H9 (cell line): ENCODE measurements around the gene EPGN. TPM values are rescaled to one million over a fixed set of nuclear protein-coding genes. Genes with fewer than 3 reads are reported as not detected.

Source experiments
- DNase-seq: peaks from one replicate; pipeline ENCODE4 v3.0.0-alpha.2; 2017
- H2AFZ ChIP-seq: one replicate; pipeline ENCODE4 v1.6.1; 2013; ENCODE audit warnings: mild to moderate bottlenecking, low read length, control low read depth, moderate library complexity
- H2AK5ac ChIP-seq: 2 replicates; pipeline ENCODE4 v1.6.1; 2013; ENCODE audit warnings: low read length, control low read depth, mixed read lengths; ENCODE audit not compliant: insufficient read length
- H2BK120ac ChIP-seq: one replicate; pipeline ENCODE4 v1.6.1; 2013; ENCODE audit warnings: low read depth, mild to moderate bottlenecking, low read length, control low read depth, inconsistent platforms; ENCODE audit not compliant: poor library complexity, severe bottlenecking
- H2BK12ac ChIP-seq: 2 replicates; pipeline ENCODE4 v1.6.1; 2013; ENCODE audit warnings: low read length, control low read depth, mixed read lengths, low read depth; ENCODE audit not compliant: insufficient read length
- H2BK15ac ChIP-seq: 2 replicates; pipeline ENCODE4 v1.6.1; 2013; ENCODE audit warnings: low read depth, low read length, control low read depth
- H2BK20ac ChIP-seq: one replicate; pipeline ENCODE4 v1.6.1; 2013; ENCODE audit warnings: low read depth, mild to moderate bottlenecking, low read length, control low read depth, inconsistent platforms; ENCODE audit not compliant: poor library complexity, severe bottlenecking
- H2BK5ac ChIP-seq: 2 replicates; pipeline ENCODE4 v1.6.1; 2013; ENCODE audit warnings: low read length, control low read depth, mixed read lengths; ENCODE audit not compliant: insufficient read length
- H3K14ac ChIP-seq: 2 replicates; pipeline ENCODE4 v1.6.1; 2013; ENCODE audit warnings: low read length, control low read depth; ENCODE audit not compliant: insufficient read depth
- H3K18ac ChIP-seq: 2 replicates; pipeline ENCODE4 v1.6.1; 2013; ENCODE audit warnings: low read depth, mild to moderate bottlenecking, mixed read lengths, low read length, control low read depth; ENCODE audit not compliant: insufficient read length
- H3K23ac ChIP-seq: 2 replicates; pipeline ENCODE4 v1.6.1; 2013; ENCODE audit warnings: low read length, control low read depth, mixed read lengths, low read depth; ENCODE audit not compliant: insufficient read length
- H3K23me2 ChIP-seq: 2 replicates; pipeline ENCODE4 v1.6.1; 2013; ENCODE audit warnings: low read depth, mild to moderate bottlenecking, mixed read lengths, low read length, control low read depth; ENCODE audit not compliant: insufficient read length, poor library complexity, severe bottlenecking
- H3K27ac ChIP-seq: 2 replicates; pipeline ENCODE4 v1.5.1; 2013; ENCODE audit warnings: low read length, control low read depth, mixed read lengths, low read depth; ENCODE audit not compliant: insufficient read length
- H3K27me3 ChIP-seq: 2 replicates; pipeline ENCODE4 v1.6.1; 2013; ENCODE audit warnings: low read length, control low read depth, inconsistent platforms; ENCODE audit not compliant: insufficient read depth
- H3K4ac ChIP-seq: 2 replicates; pipeline ENCODE4 v1.6.1; 2013; ENCODE audit warnings: low read depth, mild to moderate bottlenecking, control low read depth, inconsistent platforms, low read length, moderate library complexity
- H3K4me1 ChIP-seq: 2 replicates; pipeline ENCODE4 v1.6.1; 2013; ENCODE audit warnings: low read length, control low read depth, inconsistent platforms; ENCODE audit not compliant: insufficient read depth
- H3K4me2 ChIP-seq: 2 replicates; pipeline ENCODE4 v1.6.1; 2013; ENCODE audit warnings: low read length, control low read depth, mixed read lengths; ENCODE audit not compliant: insufficient read length, insufficient read depth
- H3K56ac ChIP-seq: 2 replicates; pipeline ENCODE4 v1.6.1; 2013; ENCODE audit warnings: low read depth, mild to moderate bottlenecking, mixed read lengths, low read length, control low read depth; ENCODE audit not compliant: insufficient read length
- H3K79me1 ChIP-seq: 2 replicates; pipeline ENCODE4 v1.6.1; 2013; ENCODE audit warnings: low read depth, mild to moderate bottlenecking, moderate library complexity, low read length, control low read depth, inconsistent platforms; ENCODE audit not compliant: insufficient read depth, poor library complexity, severe bottlenecking
- H3K79me2 ChIP-seq: 2 replicates; pipeline ENCODE4 v1.6.1; 2013; ENCODE audit warnings: low read length, control low read depth, inconsistent platforms; ENCODE audit not compliant: insufficient read depth
- H3K9ac ChIP-seq: 2 replicates; pipeline ENCODE4 v1.6.1; 2013; ENCODE audit warnings: low read length, control low read depth, mixed read lengths; ENCODE audit not compliant: insufficient read length; ENCODE audit errors: extremely low read depth
- H3K9me3 ChIP-seq: one replicate; pipeline ENCODE4 v1.6.1; 2013; ENCODE audit warnings: low read depth, low read length, inconsistent platforms; ENCODE audit not compliant: control insufficient read depth
- H3T11ph ChIP-seq: one replicate; pipeline ENCODE4 v1.6.1; 2013; ENCODE audit warnings: mild to moderate bottlenecking, low read length, control low read depth, inconsistent platforms
- H4K20me1 ChIP-seq: one replicate; pipeline ENCODE4 v1.6.1; 2013; ENCODE audit not compliant: control insufficient read depth, insufficient read length, insufficient read depth
- H4K5ac ChIP-seq: 2 replicates; pipeline ENCODE4 v1.6.1; 2013; ENCODE audit warnings: low read depth, mild to moderate bottlenecking, mixed read lengths, low read length, control low read depth; ENCODE audit not compliant: insufficient read length
- H4K8ac ChIP-seq: replicated peaks from 2 replicates; pipeline ENCODE4 v1.6.1; 2013; ENCODE audit warnings: low read length, control low read depth, mixed read lengths, low read depth; ENCODE audit not compliant: insufficient read length
- H4K91ac ChIP-seq: 2 replicates; pipeline ENCODE4 v1.6.1; 2013; ENCODE audit warnings: low read depth, mild to moderate bottlenecking, moderate library complexity, mixed read lengths, low read length, control low read depth; ENCODE audit not compliant: insufficient read length
- H3K27ac Mint-ChIP-seq, 3 experiments: 2 replicates in 2 of 3; 3 replicates in 1 of 3; pipeline ENCODE4 v1.8.0; 2020 to 2021; ENCODE audit warnings: mixed read lengths in 3 of 3, mild to moderate bottlenecking in 1 of 3, moderate library complexity in 1 of 3
- H3K27me3 Mint-ChIP-seq: 2 replicates; pipeline ENCODE4 v1.8.0; 2021; ENCODE audit warnings: low read depth, mild to moderate bottlenecking, moderate library complexity, mixed read lengths
- H3K36me3 Mint-ChIP-seq, 3 experiments: 2 replicates in 2 of 3; 3 replicates in 1 of 3; pipeline ENCODE4 v1.8.0; 2020 to 2021; ENCODE audit warnings: low read depth in 3 of 3, mixed read lengths in 3 of 3; ENCODE audit not compliant: insufficient read depth in 1 of 3
- H3K4me1 Mint-ChIP-seq, 2 experiments: 2 replicates each; pipeline ENCODE4 v1.8.0; 2020; ENCODE audit warnings: mixed read lengths in 2 of 2
- H3K4me3 Mint-ChIP-seq, 2 experiments: 2 replicates in 1 of 2; 3 replicates in 1 of 2; pipeline ENCODE4 v1.8.0; 2020 to 2021; ENCODE audit warnings: mild to moderate bottlenecking in 2 of 2, mixed read lengths in 2 of 2, moderate library complexity in 1 of 2
- H3K9me3 Mint-ChIP-seq, 2 experiments: 2 replicates in 1 of 2; 3 replicates in 1 of 2; pipeline ENCODE4 v1.8.0; 2020; ENCODE audit warnings: mild to moderate bottlenecking in 2 of 2, mixed read lengths in 2 of 2, moderate library complexity in 1 of 2
- WGBS: extraction: QIAGEN DNeasy Blood & Tissue Kit; methylation state at CpG from one replicate; pipeline ENCODE4 v1.1.7; 2013; ENCODE audit warnings: missing lambda C conversion rate, low lambda C conversion rate, mixed read lengths; ENCODE audit not compliant: insufficient read length; ENCODE audit errors: extremely low coverage; 5-methylcytosine and 5-hydroxymethylcytosine counted together
- total RNA-seq: library from RNA; stranded (reverse); gene quantifications from 2 replicates; pipeline ENCODE4 v1.2.1, GENCODE V29; 2021
- TF ChIP-seq, protein P1 (sequence below): fragments of 200-600 bp; sonication (generic); conservative IDR thresholded peaks from 3 replicates; pipeline ENCODE4 v1.8.0; 2021; ENCODE audit warnings: antibody characterized with exemption, mild to moderate bottlenecking

Gene EPGN
- total RNA-seq, 1 experiment from 2014 or later: not detected

DNA sequence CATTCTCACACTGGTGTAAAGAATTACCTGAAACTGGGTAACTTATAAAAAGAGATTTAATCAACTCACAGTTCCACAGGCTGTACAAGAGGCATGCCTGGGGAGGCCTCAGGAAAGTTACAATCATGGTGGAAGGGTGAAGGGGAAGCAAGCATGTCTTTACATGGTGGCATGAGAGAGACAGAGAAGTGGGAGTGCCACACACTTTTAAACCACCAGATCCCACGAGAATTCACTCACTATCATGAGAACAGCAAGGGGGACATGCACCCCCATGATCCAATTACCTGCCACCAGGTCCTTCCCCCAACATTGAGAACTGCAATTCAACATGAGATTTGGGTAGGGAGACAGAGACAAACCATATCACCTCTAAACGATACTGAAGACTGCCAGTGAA is 23.0 kb downstream of the EPGN start:
- Histone ChIP-seq H3K4me1 (no peaks in the 10 kb centered on the region), H4K5ac (no peak overlapping the region), H2BK5ac (no peak overlapping the region), H2BK20ac (no peak overlapping the region), H3K23ac (no peak overlapping the region), H3K4ac (no peak overlapping the region), H3K14ac (no peak overlapping the region), H4K20me1 (no peaks in the 10 kb centered on the region), H3T11ph (no peak overlapping the region), H2BK12ac (no peak overlapping the region), H2AFZ (no peak overlapping the region), H3K79me1 (no peaks in the 10 kb centered on the region), H4K91ac (no peak overlapping the region), H3K4me2 (no peak overlapping the region), H2AK5ac (no peak overlapping the region), H3K56ac (no peak overlapping the region), H3K9me3 (no peaks in the 10 kb centered on the region), H3K27ac (no peak overlapping the region), H4K8ac (no peak overlapping the region), H3K79me2 (no peaks in the 10 kb centered on the region), H3K27me3 (no peaks in the 10 kb centered on the region), H2BK120ac (no peak overlapping the region), H2BK15ac (no peak overlapping the region), H3K23me2 (no peaks in the 10 kb centered on the region), H3K18ac (no peak overlapping the region), H3K9ac (no peak overlapping the region)
- Mint-ChIP-seq H3K4me3 (no peak overlapping the region), H3K4me1 (peaks cover 6 to 7% of the 10 kb centered on the region in 2 experiments; a peak in 3 of 4 replicates), H3K27ac (no peak overlapping the region), H3K9me3 (peaks cover 0 to 10% of the 10 kb centered on the region in 2 experiments; a peak in 2 of 5 replicates), H3K27me3 (no peaks in the 10 kb centered on the region), H3K36me3 (peaks cover 0 to 8% (median 0%) of the 10 kb centered on the region in 3 experiments; a peak in 1 of 7 replicates)
- TF ChIP-seq, protein P1, sequence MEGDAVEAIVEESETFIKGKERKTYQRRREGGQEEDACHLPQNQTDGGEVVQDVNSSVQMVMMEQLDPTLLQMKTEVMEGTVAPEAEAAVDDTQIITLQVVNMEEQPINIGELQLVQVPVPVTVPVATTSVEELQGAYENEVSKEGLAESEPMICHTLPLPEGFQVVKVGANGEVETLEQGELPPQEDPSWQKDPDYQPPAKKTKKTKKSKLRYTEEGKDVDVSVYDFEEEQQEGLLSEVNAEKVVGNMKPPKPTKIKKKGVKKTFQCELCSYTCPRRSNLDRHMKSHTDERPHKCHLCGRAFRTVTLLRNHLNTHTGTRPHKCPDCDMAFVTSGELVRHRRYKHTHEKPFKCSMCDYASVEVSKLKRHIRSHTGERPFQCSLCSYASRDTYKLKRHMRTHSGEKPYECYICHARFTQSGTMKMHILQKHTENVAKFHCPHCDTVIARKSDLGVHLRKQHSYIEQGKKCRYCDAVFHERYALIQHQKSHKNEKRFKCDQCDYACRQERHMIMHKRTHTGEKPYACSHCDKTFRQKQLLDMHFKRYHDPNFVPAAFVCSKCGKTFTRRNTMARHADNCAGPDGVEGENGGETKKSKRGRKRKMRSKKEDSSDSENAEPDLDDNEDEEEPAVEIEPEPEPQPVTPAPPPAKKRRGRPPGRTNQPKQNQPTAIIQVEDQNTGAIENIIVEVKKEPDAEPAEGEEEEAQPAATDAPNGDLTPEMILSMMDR: no peak
- no CpG with 5 or more reads among the region's 2 CpGs for WGBS
- no peak for DNase-seq
